ENCODE data around the gene CALHM6.

DNA sequence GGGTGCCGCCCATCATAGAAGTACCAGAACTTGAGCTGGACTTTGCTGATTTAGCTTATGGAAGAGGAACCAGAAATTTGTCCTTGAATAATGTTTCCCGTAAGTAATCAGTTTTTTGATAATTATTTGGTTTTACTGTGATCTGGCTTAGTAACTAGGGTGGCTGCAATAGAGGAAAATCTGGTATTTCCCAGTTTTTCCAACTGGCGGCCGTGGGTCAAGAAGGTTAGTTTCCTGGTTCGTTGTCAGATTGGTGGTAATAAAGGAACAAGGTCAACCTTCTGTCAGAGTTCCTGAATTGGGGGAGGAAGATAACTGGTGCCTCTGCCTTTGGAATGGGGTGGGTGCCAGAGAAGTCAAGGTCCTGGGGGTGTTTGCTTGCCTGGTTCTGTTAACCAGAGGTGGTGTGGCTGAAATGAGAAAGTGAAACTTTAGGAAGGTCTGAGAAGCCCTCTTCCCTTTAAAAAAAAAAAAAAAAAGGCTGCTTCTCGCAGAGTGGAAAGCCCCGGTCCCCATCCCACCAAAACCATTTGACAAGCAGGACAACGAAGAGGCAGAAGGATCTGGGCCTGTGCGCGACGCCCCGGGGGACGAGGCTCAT lies at the start of gene CALHM6:
- TF ChIP-seq, protein P1, sequence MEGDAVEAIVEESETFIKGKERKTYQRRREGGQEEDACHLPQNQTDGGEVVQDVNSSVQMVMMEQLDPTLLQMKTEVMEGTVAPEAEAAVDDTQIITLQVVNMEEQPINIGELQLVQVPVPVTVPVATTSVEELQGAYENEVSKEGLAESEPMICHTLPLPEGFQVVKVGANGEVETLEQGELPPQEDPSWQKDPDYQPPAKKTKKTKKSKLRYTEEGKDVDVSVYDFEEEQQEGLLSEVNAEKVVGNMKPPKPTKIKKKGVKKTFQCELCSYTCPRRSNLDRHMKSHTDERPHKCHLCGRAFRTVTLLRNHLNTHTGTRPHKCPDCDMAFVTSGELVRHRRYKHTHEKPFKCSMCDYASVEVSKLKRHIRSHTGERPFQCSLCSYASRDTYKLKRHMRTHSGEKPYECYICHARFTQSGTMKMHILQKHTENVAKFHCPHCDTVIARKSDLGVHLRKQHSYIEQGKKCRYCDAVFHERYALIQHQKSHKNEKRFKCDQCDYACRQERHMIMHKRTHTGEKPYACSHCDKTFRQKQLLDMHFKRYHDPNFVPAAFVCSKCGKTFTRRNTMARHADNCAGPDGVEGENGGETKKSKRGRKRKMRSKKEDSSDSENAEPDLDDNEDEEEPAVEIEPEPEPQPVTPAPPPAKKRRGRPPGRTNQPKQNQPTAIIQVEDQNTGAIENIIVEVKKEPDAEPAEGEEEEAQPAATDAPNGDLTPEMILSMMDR (IDR thresholded peaks at IDR 0.05 in 2 of 3, conservative IDR thresholded peaks at IDR 0.05 in 1 of 3; ENCODE audit: borderline replicate concordance in 1 of 3, insufficient read depth in 1 of 3, low read depth in 2 of 3, low read length in 2 of 3): no peak
- no peak for TF ChIP-seq SP1 (IDR thresholded peaks at IDR 0.05; ENCODE audit: low read depth)
- no peak for TF ChIP-seq ZNF274 (IDR thresholded peaks at IDR 0.05; ENCODE audit: low read depth, low read length)
- no peak for TF ChIP-seq RAD21 (IDR thresholded peaks at IDR 0.05; ENCODE audit: low read depth)
- TF ChIP-seq EZH2phosphoT487 (IDR thresholded peaks at IDR 0.05; ENCODE audit: borderline replicate concordance): no peak
- TF ChIP-seq POLR2AphosphoS5 (IDR thresholded peaks at IDR 0.05; ENCODE audit: low read depth, low read length): no peak
- TF ChIP-seq CBX3 (IDR thresholded peaks at IDR 0.05; ENCODE audit: low read depth): no peak
- TF ChIP-seq, protein P2, sequence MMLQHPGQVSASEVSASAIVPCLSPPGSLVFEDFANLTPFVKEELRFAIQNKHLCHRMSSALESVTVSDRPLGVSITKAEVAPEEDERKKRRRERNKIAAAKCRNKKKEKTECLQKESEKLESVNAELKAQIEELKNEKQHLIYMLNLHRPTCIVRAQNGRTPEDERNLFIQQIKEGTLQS (IDR thresholded peaks at IDR 0.05): no peak
- no peak for TF ChIP-seq EZH2 (IDR thresholded peaks at IDR 0.05)
- TF ChIP-seq POLR2A (IDR thresholded peaks at IDR 0.05; ENCODE audit: borderline replicate concordance, extremely low read depth, insufficient read depth, insufficient read length): no peak
- no peak for TF ChIP-seq EGR1 (IDR thresholded peaks at IDR 0.05; ENCODE audit: low read depth)
- TF ChIP-seq CEBPB (IDR thresholded peaks at IDR 0.05; ENCODE audit: low read depth): no peak
- TF ChIP-seq YY1 (IDR thresholded peaks at IDR 0.05; ENCODE audit: extremely low read depth, insufficient replicate concordance, low read depth, low read length): no peak
- TF ChIP-seq, protein P3, sequence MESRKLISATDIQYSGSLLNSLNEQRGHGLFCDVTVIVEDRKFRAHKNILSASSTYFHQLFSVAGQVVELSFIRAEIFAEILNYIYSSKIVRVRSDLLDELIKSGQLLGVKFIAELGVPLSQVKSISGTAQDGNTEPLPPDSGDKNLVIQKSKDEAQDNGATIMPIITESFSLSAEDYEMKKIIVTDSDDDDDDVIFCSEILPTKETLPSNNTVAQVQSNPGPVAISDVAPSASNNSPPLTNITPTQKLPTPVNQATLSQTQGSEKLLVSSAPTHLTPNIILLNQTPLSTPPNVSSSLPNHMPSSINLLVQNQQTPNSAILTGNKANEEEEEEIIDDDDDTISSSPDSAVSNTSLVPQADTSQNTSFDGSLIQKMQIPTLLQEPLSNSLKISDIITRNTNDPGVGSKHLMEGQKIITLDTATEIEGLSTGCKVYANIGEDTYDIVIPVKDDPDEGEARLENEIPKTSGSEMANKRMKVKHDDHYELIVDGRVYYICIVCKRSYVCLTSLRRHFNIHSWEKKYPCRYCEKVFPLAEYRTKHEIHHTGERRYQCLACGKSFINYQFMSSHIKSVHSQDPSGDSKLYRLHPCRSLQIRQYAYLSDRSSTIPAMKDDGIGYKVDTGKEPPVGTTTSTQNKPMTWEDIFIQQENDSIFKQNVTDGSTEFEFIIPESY (IDR thresholded peaks at IDR 0.05; ENCODE audit: extremely low read depth, insufficient replicate concordance, low read length): no peak
